ENCODE data around the gene CNKSR2.

CNKSR2 gene

DNA sequence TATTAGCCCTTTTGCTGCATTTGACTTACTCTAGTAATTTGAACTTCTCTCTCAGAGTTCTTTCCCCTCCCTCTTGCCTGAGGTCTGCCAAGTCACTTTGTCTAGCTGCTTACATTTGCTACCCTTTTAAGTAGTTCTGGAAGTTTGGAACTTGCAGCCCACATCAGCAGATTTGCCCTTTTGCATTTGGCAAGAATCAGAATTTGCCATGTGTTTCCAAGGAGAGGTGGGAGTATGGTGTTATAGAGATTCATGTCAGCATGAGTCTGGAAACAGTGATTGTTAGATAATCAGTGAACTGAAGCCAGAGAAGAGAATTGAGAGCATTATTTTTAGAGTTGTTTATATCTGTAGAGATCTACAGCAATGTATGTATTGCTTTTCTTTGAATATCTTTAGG, 231.8 kb downstream of the CNKSR2 start:
- DNase-seq (ENCODE audit: low read depth in 2 of 2): no peak

DNA sequence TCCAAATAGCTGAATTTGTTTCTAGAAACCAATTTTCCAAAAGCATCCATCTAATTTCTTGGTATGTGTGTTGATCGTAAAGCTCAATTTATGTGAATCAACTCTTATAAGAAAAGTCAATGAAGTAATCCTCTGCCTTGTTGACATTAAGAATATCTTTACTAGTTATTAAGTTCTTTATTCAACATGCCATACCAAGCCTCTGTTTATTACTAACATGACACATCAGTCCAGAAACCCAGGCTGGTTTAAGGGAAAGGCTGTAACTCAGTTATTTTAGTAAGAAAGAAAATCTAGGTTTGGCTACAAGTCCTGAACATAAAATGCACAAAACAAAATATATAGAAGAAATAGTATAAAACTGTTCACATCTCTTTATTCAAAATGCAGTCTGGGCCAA, 235.9 kb downstream of the CNKSR2 start:
- DNase-seq (ENCODE audit: low read depth in 2 of 2): no peak

DNA sequence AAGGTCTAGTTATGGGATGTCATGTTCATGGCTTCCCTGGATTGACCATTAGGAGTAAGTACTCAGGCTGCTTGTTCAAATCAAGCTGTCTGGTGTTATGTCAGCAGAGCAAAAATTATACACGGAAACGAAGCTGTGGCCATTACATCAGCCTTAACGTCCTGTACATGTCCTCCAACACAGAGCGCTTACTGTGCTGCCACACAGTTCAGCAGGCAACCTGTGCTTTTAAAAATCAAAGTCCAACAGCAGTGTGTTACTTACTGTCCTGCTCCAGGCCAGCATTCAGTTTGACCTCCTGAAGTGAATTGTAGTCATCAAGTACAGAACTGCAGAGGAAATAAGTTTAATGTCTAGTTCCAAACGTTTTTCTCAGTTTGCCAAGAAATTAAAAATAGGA, 237.9 kb downstream of the CNKSR2 start:
- DNase-seq (ENCODE audit: low read depth in 2 of 2): no peak

- DNase-seq (ENCODE audit: low read depth in 2 of 2): no peak
Measured at GRCh38 chrX:21616386-21616785, 242.2 kb downstream of the CNKSR2 start.

DNA sequence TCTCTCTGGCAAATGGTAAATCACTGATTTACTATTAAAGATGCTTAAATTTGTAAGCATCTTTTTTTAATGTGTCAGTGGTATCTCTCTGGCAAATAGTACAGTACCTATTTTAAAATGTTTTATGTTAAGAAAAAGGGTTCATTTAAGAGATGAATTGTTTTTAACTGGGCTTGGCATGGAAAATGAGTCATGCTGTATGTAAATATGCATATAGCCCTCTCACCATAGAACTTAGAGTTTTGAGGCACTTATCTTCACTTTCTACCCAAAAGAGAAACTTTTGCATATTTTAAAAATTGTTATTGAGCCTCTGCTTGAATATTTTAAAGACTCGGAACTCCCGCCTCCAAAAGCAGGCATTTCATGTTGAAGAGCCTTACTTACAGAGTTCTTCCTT, 246.0 kb downstream of the CNKSR2 start:
- no peak for DNase-seq (ENCODE audit: low read depth in 2 of 2)

DNA sequence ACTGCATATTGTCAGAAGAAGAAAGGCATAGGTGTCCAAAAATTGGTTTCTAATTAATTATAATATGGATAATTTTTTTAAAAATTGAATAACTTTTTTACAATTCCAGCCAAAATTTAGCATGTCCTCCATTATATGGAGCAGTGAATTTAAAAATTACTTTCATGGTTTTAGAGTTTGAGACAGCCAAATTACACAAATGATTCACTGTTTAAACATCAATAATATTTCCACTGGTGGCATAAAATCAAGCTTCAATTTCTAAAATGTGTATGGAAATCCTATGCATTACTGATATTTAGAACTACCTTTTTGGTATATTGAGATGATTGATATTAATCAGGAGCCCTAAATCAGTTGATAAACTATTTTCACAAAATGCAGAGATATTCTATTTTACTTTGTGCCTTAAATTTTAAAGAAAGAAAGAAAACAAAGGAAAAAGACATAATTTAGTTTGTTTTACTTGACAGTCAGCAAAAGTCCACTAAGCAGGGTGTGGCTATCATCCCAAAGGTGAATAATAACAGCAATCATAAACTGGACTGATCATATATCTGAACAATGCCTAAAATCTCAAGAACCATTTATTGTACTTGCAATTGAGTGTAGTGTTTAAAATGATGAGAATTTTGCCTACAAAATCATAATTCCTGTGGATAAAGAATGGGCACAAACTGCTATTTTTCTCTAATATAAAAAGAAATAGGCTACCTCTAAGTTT, 249.7 kb downstream of the CNKSR2 start:
- DNase-seq (ENCODE audit: low read depth in 2 of 2): no peak

GRCh38 chrX:21632027-21632426, 257.8 kb downstream of the CNKSR2 start:
- no peak for DNase-seq (ENCODE audit: low read depth in 2 of 2)

DNA sequence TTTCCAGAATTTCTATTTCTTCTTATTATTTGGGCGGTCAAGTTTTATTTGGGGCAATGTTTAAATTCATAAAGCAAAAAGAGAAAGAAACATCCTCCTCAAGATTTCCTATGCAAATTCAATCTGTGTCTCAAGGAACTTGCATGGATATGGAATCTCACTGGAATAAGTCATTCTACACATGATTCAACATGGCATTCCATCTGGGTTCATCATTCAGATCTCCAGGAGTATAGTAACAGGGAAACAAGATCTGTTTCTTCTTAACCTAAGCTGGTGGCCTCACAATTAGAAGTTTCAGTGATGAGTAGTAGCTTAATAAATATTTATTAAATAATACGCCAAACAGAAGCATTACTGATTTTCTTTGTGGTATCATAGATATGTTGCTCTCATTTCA, 264.1 kb downstream of the CNKSR2 start:
- no peak for DNase-seq (ENCODE audit: low read depth in 2 of 2)

GRCh38 chrX:21639775-21640174, 265.6 kb downstream of the CNKSR2 start:
- no peak for DNase-seq (ENCODE audit: low read depth in 2 of 2)

- no peak for DNase-seq (ENCODE audit: low read depth in 2 of 2)
Measured at GRCh38 chrX:21645431-21645830, 271.2 kb downstream of the CNKSR2 start.

GRCh38 chrX:21645886-21646285, 271.7 kb downstream of the CNKSR2 start:
- DNase-seq (ENCODE audit: low read depth in 2 of 2): no peak

DNA sequence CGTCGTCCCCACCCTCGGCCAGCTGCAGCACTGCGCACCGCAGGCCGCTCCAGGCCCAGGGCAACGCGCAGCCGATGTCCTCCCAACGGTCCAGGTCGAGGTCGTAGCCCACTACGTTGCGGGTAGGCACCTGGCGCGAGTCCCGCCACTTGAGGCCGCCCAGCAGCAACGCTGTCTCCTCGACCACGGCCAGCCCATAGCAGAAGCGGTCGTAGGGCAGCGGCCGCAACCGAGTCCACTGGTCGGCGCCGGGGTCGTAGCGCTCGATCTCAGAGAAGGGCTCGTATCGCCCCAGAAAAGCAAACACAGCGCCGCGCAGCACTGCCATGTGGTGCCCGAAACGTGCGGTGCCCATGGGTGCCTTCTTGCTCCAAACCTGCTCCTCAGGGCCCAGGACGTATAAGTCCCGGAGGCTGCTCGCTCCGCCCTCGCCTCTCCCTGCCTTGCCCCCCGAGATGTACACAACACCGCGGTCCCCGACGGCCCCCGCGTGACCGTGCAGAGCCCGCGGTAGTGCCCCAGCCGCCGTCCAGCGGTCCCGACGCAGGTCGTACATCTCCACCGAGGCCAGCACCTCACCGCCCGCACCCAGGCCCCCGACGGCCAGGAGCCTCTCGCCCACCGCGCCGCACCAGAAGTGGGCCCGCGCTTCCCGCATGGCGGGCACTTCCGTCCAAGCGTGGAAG, 281.8 kb downstream of the CNKSR2 start:
- DNase-seq (ENCODE audit: low read depth in 2 of 2): no peak

DNA sequence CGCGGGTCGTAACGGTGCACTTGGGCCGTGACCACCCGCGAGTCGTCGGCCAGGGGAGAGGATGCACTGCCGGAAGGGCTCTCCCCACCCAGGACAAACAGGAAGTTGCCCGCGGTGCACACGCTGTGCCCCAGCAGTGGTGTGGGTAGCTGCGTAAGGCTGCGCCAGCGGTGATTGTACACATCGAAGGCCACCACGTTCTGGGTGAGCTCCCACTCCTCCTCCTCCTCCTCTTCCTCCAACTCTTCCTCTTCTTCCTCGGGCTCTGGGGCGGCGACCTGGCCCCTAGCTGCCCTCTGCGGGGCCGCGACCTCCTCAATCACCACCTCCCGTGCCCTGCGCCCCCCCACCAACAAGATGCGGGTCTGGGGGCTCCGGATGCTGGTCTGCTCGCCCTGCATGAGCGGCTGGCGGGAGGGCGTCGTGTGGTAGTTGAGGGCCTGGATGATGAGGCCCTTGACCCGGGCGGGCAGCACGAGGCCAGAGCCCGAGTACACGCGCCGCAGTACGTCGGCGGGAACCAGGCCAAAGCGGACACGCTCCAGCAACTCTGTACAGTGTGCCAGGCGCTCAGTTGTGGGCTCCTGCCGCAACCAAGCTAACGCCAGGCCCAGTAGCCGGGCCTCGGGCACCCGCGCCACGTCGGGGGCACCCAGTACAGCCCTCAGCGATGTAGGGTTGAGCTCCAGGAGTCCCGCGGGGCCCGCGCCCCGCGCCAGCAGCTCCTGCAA, 282.5 kb downstream of the CNKSR2 start:
- DNase-seq (ENCODE audit: low read depth in 2 of 2): no peak

- no peak for DNase-seq (ENCODE audit: low read depth in 2 of 2)
Measured at GRCh38 chrX:21657318-21658151, 283.3 kb downstream of the CNKSR2 start.

GRCh38 chrX:21658152-21658737, 284.0 kb downstream of the CNKSR2 start, which contains the start of gene KLHL34:
Gene KLHL34, minus strand, starts transcription at chrX:21658330. Its CDS starts 542 bp downstream, at chrX:21657788.
- no peak for DNase-seq (ENCODE audit: low read depth in 2 of 2)

DNA sequence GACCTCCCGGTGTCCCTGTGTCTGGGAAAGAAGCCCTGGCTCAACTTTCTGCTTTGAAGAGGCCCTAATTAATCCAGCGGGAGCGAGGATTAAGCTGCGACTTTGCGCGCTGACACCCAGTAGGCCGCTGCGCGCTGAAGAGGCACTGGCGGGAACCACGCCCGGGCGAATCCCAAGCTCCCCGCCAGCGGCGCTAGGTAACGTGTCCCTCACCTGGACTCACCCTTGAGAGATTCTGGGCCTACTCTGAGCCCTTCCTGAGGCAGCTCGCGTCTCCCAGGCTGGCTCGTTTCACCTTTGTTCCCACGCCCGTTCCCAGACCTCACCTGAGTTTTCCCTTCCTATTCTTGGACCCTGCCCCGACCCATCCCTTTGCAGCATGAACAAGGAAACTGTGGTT, 284.5 kb downstream of the CNKSR2 start:
- no peak for DNase-seq (ENCODE audit: low read depth in 2 of 2)

GRCh38 chrX:21659320-21659719, 285.1 kb downstream of the CNKSR2 start:
- no peak for DNase-seq (ENCODE audit: low read depth in 2 of 2)

DNA sequence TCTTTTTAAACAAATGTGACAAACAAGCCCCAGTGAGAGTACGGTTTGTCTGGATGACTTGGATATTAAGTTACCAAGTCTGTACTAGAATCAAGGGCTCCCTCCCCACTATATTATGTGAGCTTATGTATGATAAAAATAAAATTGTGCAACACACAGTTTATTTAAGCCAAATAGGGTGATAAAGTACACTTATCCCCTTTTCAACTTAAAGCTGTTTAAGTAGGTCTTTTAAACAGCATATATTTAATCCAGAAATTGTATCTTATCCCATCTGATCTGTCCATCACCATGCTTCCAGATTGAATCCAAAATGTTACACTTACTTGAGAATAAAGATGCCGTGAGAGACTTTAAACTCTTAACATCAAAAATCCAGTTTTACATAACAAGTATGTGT, 285.9 kb downstream of the CNKSR2 start:
- DNase-seq (ENCODE audit: low read depth in 2 of 2): no peak

GRCh38 chrX:21661316-21661715, 287.1 kb downstream of the CNKSR2 start:
- DNase-seq (ENCODE audit: low read depth in 2 of 2): no peak

GRCh38 chrX:21662761-21663160, 288.5 kb downstream of the CNKSR2 start:
- DNase-seq (ENCODE audit: low read depth in 2 of 2): no peak

- DNase-seq (ENCODE audit: low read depth in 2 of 2): no peak
Measured at GRCh38 chrX:21666252-21666651, 292.0 kb downstream of the CNKSR2 start.

- no peak for DNase-seq (ENCODE audit: low read depth in 2 of 2)
Measured at GRCh38 chrX:21666679-21667078, 292.5 kb downstream of the CNKSR2 start.
